Heart right ventricle (tissue), 16 donors: Measurements from ENCODE around the gene PRM1. TPM values are rescaled to one million over a fixed set of nuclear protein-coding genes. Genes with fewer than 3 reads are reported as not detected.

Experiments
- ATAC-seq, 8 donors: fragments of 200-7000 bp; cut with Tn5 transposase; one replicate each; pipeline ENCODE4 v1.9.1; 2020; ENCODE audit warnings: mild to moderate bottlenecking in 8 of 8, moderate library complexity in 8 of 8, moderate number of reproducible peaks in 1 of 8
- DNase-seq, 2 donors: peaks; one replicate each; pipeline ENCODE4 v3.0.0-alpha.2; 2020
- H3K27ac ChIP-seq, 10 donors: fragments of 200-600 bp; sonication (generic) in 2 of 10; one replicate each; pipeline versions ENCODE4 v1.5.0 to v1.8.0; 2020 to 2022; ENCODE audit warnings: mild to moderate bottlenecking in 3 of 10
- H3K27me3 ChIP-seq, 7 donors: fragments of 200-600 bp; one replicate each; pipeline ENCODE4 v1.8.0; 2021 to 2022; ENCODE audit warnings: mild to moderate bottlenecking in 2 of 7
- H3K36me3 ChIP-seq, 9 donors: fragments of 200-600 bp; sonication (generic) in 1 of 9; one replicate each; pipeline versions ENCODE4 v1.5.0 to v1.8.0; 2020 to 2022; ENCODE audit warnings: mild to moderate bottlenecking in 2 of 9
- H3K4me1 ChIP-seq, 9 donors: fragments of 200-600 bp; sonication (generic) in 1 of 9; one replicate each; pipeline versions ENCODE4 v1.5.0 to v1.8.0; 2020 to 2022; ENCODE audit warnings: mild to moderate bottlenecking in 4 of 9
- H3K4me3 ChIP-seq, 10 donors: fragments of 200-600 bp; sonication (generic) in 2 of 10; one replicate each; pipeline versions ENCODE4 v1.5.0 to v1.8.0; 2020 to 2022; ENCODE audit warnings: mild to moderate bottlenecking in 7 of 10, moderate library complexity in 2 of 10
- H3K9me3 ChIP-seq, 11 donors: fragments of 200-600 bp in 10 of 11; sonication (generic) in 2 of 11; one replicate each; pipeline versions ENCODE4 v1.5.0 to v1.8.0; 2013 to 2022; ENCODE audit warnings: mild to moderate bottlenecking in 2 of 11, control low read depth in 1 of 11, moderate library complexity in 1 of 11
- WGBS, 2 donors: extraction: QIAGEN DNeasy Blood & Tissue Kit; methylation state at CpG; one replicate each; pipeline ENCODE4 v1.1.7; 2013; ENCODE audit warnings: inconsistent platforms in 1 of 2; 5-methylcytosine and 5-hydroxymethylcytosine counted together
- intact Hi-C, 10 donors: fragments of 100-400 bp; cut with DNase I; formaldehyde crosslinking; loops; one replicate each; pipeline versions ENCODE4 v1.11.1 to v1.14.2; 2022
- polyA plus RNA-seq, 2 donors: library from polyadenylated mRNA; stranded (reverse); fragments of 200-250 nt; gene quantifications; one replicate each; pipeline ENCODE4 v1.2.3, GENCODE V29; 2013
- total RNA-seq, 10 donors: library from RNA; stranded (reverse); fragmentation: NEBNext Ultra II Directional in 3 of 10; extraction: Animal tissue kit (Norgen Biotek cat#: 25700) in 3 of 10; gene quantifications; one replicate each; pipeline versions ENCODE4 v1.2.1 to v1.2.4, GENCODE V29; 2021 to 2023
- TF ChIP-seq, protein P1 (sequence below), 9 donors: fragments of 200-600 bp; sonication (generic) in 2 of 9; IDR thresholded peaks; one replicate each; pipeline versions ENCODE4 v1.5.0 to v1.8.0; 2021 to 2022; ENCODE audit warnings: antibody characterized with exemption in 9 of 9, mild to moderate bottlenecking in 5 of 9, moderate library complexity in 1 of 9
- donor health status: Arrhythmogenic right ventricular cardiomyopathy.
- donor health status: ischemic (EF 13 %, LVEDD 7.1; RV severe dilation, severe dysfunction).
- donor health status: healthy with polysubstance abuse.
- donor health status: DM: no; HTN: yes; CAD: no.
- donor health status: DM: no; HTN: no; CAD: no.
- donor health status: ischemic (EF 25% LVEDD 6.9; RV normal size, moderate dysfunction).
- donor health status: ischemic (EF 25% LVEDD 5.7; RV mildly dilated, moderate dysfunction).
- donor health status: healthy.
- donor health status: DM: yes; HTN: yes; CAD: no.
- donor health status: Ischemic cardiomyopathy.
- donor health status: ischemic (EF 35%, LVEDD 5.7; RV mildly dilated, moderate dysfunction).
- donor health status: nonischemic (EF 11% LVEDD 7.7; RV severe dilation, severe dysfunction).
- donor health status: DM: yes; HTN: yes; CAD: no.
- donor health status: PGD.
- donor health status: ischemic (EF 29% LVEDD 5.4; RV normal size, mild dysfunction).
- donor health status: nonischemic (EF 23%, LVEDD 6.1; RV moderate dilation, normal function).

The PRM1 gene
- total and polyA plus RNA-seq, 12 donors, result not detected

DNA sequence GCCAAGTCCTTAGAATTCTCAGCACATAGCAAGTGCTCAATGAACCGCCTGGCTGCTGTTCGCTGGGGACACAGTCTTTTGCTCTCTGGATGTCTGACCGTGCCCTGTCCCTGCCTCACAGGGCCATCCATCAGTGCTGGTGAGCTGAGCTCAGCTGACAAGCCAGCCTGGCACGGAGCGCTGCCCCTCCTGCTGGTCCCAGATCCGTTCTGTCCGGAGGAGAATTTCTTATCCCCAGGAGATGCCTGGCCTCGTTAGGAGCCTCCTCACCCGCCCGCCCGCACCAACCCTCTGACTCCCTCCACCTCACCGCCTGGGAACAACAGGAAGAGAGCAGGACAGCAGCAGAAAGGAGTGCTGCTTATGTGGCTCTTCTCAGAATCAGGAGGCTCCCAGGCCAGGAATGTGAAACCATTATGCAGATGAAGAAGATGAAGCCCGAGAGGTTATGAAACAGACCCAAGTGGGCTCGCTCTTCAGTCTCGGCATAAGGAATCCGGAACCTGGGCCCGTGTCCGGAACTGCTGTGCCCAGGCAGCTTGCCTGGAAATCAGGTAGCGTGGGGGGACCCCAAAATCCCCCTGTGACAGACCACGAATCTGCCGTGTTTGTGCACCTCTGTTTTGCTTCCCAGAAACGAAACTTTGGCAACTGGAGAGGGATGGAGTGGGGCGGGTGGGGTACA, 35.3 kb upstream of the PRM1 start:
- no peak overlapping the region for H3K27ac ChIP-seq
- H3K27me3 ChIP-seq, result no peaks in the 10 kb centered on the region
- intact Hi-C loops, result no loop called here
- H3K4me3 ChIP-seq, result no peak overlapping the region
- DNase-seq (no peak), ATAC-seq (no peak)
- H3K36me3 ChIP-seq, result no peaks in the 10 kb centered on the region
- TF ChIP-seq, protein P1, sequence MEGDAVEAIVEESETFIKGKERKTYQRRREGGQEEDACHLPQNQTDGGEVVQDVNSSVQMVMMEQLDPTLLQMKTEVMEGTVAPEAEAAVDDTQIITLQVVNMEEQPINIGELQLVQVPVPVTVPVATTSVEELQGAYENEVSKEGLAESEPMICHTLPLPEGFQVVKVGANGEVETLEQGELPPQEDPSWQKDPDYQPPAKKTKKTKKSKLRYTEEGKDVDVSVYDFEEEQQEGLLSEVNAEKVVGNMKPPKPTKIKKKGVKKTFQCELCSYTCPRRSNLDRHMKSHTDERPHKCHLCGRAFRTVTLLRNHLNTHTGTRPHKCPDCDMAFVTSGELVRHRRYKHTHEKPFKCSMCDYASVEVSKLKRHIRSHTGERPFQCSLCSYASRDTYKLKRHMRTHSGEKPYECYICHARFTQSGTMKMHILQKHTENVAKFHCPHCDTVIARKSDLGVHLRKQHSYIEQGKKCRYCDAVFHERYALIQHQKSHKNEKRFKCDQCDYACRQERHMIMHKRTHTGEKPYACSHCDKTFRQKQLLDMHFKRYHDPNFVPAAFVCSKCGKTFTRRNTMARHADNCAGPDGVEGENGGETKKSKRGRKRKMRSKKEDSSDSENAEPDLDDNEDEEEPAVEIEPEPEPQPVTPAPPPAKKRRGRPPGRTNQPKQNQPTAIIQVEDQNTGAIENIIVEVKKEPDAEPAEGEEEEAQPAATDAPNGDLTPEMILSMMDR (IDR thresholded peaks at IDR 0.05), result no peak
- no peaks in the 10 kb centered on the region for H3K9me3 ChIP-seq
- WGBS, 2 donors, result 64 to 73% methylated on average over 23 of the region's 23 CpGs
- H3K4me1 ChIP-seq, result peaks cover 0 to 17% (median 0%) of the 10 kb centered on the region in 9 donors

GRCh38 chr16:11315510-11315909, 34.4 kb upstream of the PRM1 start:
- Histone ChIP-seq H3K9me3 (no peaks in the 10 kb centered on the region), H3K27ac (no peak overlapping the region), H3K4me3 (no peak overlapping the region), H3K36me3 (no peaks in the 10 kb centered on the region), H3K4me1 (peaks cover 0 to 26% (median 0%) of the 10 kb centered on the region in 9 donors), H3K27me3 (no peaks in the 10 kb centered on the region)
- ATAC-seq (peak in 1 of 8 donors; percentile 33), DNase-seq (no peak)
- TF ChIP-seq, protein P1 (IDR thresholded peaks at IDR 0.05), result peak in 1 of 9 donors; percentile 16
- 56 to 63% methylated on average over 13 of the region's 13 CpGs for WGBS, 2 donors
- intact Hi-C loops, result no loop called here

- Histone ChIP-seq H3K27me3 (no peaks in the 10 kb centered on the region), H3K36me3 (no peaks in the 10 kb centered on the region), H3K4me3 (no peak overlapping the region), H3K27ac (no peak overlapping the region), H3K9me3 (no peaks in the 10 kb centered on the region), H3K4me1 (peaks cover 0 to 33% (median 4%) of the 10 kb centered on the region in 9 donors)
- intact Hi-C loops, result no loop called here
- WGBS, 2 donors, result 94 to 97% methylated on average over 8 of the region's 8 CpGs
- TF ChIP-seq, protein P1 (IDR thresholded peaks at IDR 0.05), result no peak
- no peak for DNase-seq
- no peak for ATAC-seq
Observed at GRCh38 chr16:11314309-11314894, 33.3 kb upstream of the PRM1 start.

GRCh38 chr16:11313493-11314308, 32.6 kb upstream of the PRM1 start:
- Histone ChIP-seq H3K4me3 (no peak overlapping the region), H3K36me3 (no peaks in the 10 kb centered on the region), H3K4me1 (peaks cover 0 to 39% (median 4%) of the 10 kb centered on the region in 9 donors), H3K27me3 (no peaks in the 10 kb centered on the region), H3K9me3 (no peaks in the 10 kb centered on the region), H3K27ac (no peak overlapping the region)
- DNase-seq (no peak), ATAC-seq (no peak)
- TF ChIP-seq, protein P1 (IDR thresholded peaks at IDR 0.05), result no peak
- intact Hi-C loops, result no loop called here
- WGBS, 2 donors, result 96 to 97% methylated on average over 9 of the region's 9 CpGs
